Sigmoid colon (tissue), 7 donors: Measurements from ENCODE around the gene PSD4. TPM values are rescaled to one million over a fixed set of nuclear protein-coding genes. Genes with fewer than 3 reads are reported as not detected.

Source experiments
- DNase-seq: peaks from one replicate; pipeline ENCODE4 v3.0.0-alpha.2; 2019
- H3K27ac ChIP-seq, 4 donors: fragments of 200-600 bp; sonication (generic); one replicate each; pipeline ENCODE4 v1.5.1; 2016 to 2019; ENCODE audit warnings: mild to moderate bottlenecking in 1 of 4
- H3K27me3 ChIP-seq, 3 donors: fragments of 200-600 bp; sonication (generic); one replicate each; pipeline ENCODE4 v1.5.1; 2019; ENCODE audit warnings: mild to moderate bottlenecking in 1 of 3
- H3K36me3 ChIP-seq, 4 donors: fragments of 200-600 bp; sonication (generic); one replicate each; pipeline ENCODE4 v1.5.1; 2016 to 2019
- H3K4me1 ChIP-seq, 4 donors: fragments of 200-600 bp; sonication (generic); one replicate each; pipeline ENCODE4 v1.5.1; 2017 to 2019
- H3K4me3 ChIP-seq, 4 donors: fragments of 200-600 bp; sonication (generic); one replicate each; pipeline ENCODE4 v1.5.1; 2017 to 2019; ENCODE audit warnings: mild to moderate bottlenecking in 2 of 4, moderate library complexity in 1 of 4
- H3K9me3 ChIP-seq, 4 donors: fragments of 200-600 bp in 3 of 4; sonication (generic) in 3 of 4; one replicate each; pipeline versions ENCODE4 v1.5.1 to v1.6.1; 2013 to 2019
- CTCF ChIP-seq, 4 experiments: fragments of 450-650 bp in 3 of 4; fragments of 200-600 bp in 1 of 4; IDR thresholded peaks; one replicate each; pipeline ENCODE4 v1.5.1; 2016 to 2019; ENCODE audit warnings: antibody characterized with exemption in 4 of 4, mild to moderate bottlenecking in 3 of 4, moderate library complexity in 2 of 4
- EP300 ChIP-seq, 4 donors: sonication (generic); formaldehyde crosslinking; IDR thresholded peaks; one replicate each; pipeline ENCODE4 v1.6.1; 2017; ENCODE audit warnings: antibody characterized with exemption in 4 of 4
- POLR2A ChIP-seq, 2 donors: fragments of 450-650 bp; IDR thresholded peaks; one replicate each; pipeline ENCODE4 v1.6.1; 2016; ENCODE audit warnings: antibody characterized with exemption in 2 of 2, mild to moderate bottlenecking in 2 of 2, moderate library complexity in 2 of 2
- POLR2AphosphoS5 ChIP-seq, 4 donors: sonication (generic); formaldehyde crosslinking; IDR thresholded peaks; one replicate each; pipeline ENCODE4 v1.6.1; 2017; ENCODE audit warnings: antibody characterized with exemption in 4 of 4
- WGBS, 2 donors: extraction: QIAGEN DNeasy Blood & Tissue Kit; methylation state at CpG; one replicate each; pipeline ENCODE4 v1.1.7; 2013; 5-methylcytosine and 5-hydroxymethylcytosine counted together
- intact Hi-C: fragments of 100-400 bp; cut with DNase I; formaldehyde crosslinking; loops from one replicate; pipeline ENCODE4 v1.15.1; 2023
- polyA plus RNA-seq, 3 donors: library from polyadenylated mRNA; stranded (reverse); fragments of 200-250 nt; gene quantifications; one replicate each; pipeline ENCODE4 v1.2.3, GENCODE V29; 2013
- total RNA-seq, 4 donors: library from RNA; depleted of rRNA; stranded (reverse); fragments of >200 nt; gene quantifications; one replicate each; pipeline ENCODE4 v1.1.0, GENCODE V29; 2016
- donor health status: healthy with polysubstance abuse.
- donor health status: Bipolar disorder and iron deficiency.
- donor health status: healthy.

Gene PSD4
- total and polyA plus RNA-seq, 7 donors, result 1.4 to 51.6 (median 6.6) TPM

DNA sequence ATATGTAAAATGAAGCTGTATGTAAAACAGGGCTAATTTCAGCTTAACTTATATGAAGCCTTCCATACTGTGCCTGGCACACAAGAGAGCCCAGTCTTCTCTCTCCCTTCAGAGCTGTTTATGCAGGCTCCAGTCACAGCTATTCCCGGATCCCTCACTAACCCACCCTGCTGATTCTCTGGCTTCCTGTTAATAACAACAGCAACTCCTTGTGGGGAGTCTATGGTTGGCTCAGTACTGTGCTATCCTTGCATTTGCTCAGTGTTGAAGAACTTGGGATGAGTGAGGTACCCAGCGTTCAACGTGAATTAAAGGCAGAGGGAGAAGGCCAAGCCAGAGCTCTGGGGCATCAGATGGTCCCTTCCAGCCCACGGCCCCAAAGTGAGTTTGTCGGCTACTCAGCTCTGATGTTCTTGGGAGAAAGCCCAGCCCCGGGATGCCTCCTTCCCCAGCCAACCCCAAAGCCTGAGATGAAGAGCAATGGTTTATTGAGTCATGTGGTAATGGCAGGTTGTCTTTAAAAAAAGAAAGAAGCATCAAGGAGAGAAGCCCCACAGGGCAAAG is 43.2 kb downstream of the PSD4 start:
- no peak for TF ChIP-seq CTCF (IDR thresholded peaks at IDR 0.05)
- TF ChIP-seq EP300 (IDR thresholded peaks at IDR 0.05), result no peak
- no peak for TF ChIP-seq POLR2A (IDR thresholded peaks at IDR 0.05)
- no peak for TF ChIP-seq POLR2AphosphoS5 (IDR thresholded peaks at IDR 0.05)
- no peak overlapping the region for H3K4me3 ChIP-seq
- intact Hi-C loops, result no loop called here
- H3K27me3 ChIP-seq, result peaks cover 0 to 7% (median 0%) of the 10 kb centered on the region in 3 donors
- H3K27ac ChIP-seq, result peak overlapping the region; percentile 32 to 61 (median 45)
- 74 to 91% methylated on average over 6 of the region's 6 CpGs for WGBS, 2 donors
- no peaks in the 10 kb centered on the region for H3K36me3 ChIP-seq
- DNase-seq, result no peak
- no peaks in the 10 kb centered on the region for H3K9me3 ChIP-seq
- H3K4me1 ChIP-seq, result peaks cover 0 to 28% (median 10%) of the 10 kb centered on the region in 4 donors

DNA sequence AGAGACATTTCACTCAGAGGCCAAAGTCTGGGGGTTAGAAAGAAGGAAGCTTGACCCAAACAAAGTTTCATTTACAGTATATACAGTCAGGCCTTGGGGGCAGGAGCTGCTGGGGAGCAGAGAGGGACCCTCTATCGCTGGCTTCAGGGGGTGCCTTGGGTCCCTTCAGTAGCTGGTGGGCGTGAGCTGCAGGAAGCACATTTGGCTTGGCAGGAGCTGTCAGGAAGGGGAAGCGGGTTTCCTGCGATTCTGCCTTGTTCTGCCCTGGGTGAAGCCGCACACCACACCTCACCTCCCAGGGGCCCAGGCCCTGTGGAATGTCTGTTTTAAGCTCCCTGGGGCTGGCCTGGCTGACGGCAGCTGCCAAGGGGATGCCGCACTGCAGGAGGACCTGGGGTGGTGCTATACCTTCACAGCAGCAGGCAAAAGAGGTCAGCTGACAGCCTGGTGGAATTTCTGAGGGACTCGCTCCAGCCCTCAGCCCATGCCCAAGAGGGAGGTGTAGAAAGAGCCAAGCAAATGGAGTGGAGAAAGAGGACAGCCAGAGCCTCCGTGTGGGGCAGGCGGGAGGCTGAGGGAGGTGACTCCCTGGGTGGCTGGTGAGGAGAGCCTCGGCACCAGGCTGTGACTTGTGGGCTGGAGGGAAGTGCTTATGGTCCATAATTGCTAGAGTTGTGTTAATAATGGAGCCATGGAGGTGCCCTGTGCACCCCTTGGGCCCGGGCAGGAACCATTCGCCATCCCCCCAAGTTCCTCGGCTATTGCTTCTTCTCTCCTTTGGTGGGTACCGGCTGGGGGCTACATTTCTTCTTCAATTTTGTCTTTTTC is 43.9 kb downstream of the PSD4 start:
- H3K27ac ChIP-seq, result peak overlapping the region; percentile 32 to 61 (median 45)
- H3K4me3 ChIP-seq, result no peak overlapping the region
- intact Hi-C loops, result no loop called here
- 60 to 84% methylated on average over 15 of the region's 15 CpGs for WGBS, 2 donors
- DNase-seq, result peak; percentile 52
- H3K27me3 ChIP-seq, result peaks cover 0 to under 1% (median 0%) of the 10 kb centered on the region in 3 donors
- TF ChIP-seq POLR2AphosphoS5 (IDR thresholded peaks at IDR 0.05), result no peak
- no peak for TF ChIP-seq EP300 (IDR thresholded peaks at IDR 0.05)
- no peak for TF ChIP-seq CTCF (IDR thresholded peaks at IDR 0.05)
- TF ChIP-seq POLR2A (IDR thresholded peaks at IDR 0.05), result no peak
- H3K4me1 ChIP-seq, result peaks cover 0 to 23% (median 5%) of the 10 kb centered on the region in 4 donors
- no peaks in the 10 kb centered on the region for H3K36me3 ChIP-seq
- no peaks in the 10 kb centered on the region for H3K9me3 ChIP-seq

- Histone ChIP-seq H3K9me3 (no peaks in the 10 kb centered on the region), H3K27ac (peak overlapping the region; percentile 32 to 61 (median 45)), H3K4me1 (peaks cover 0 to 21% (median 4%) of the 10 kb centered on the region in 4 donors), H3K36me3 (no peaks in the 10 kb centered on the region), H3K4me3 (no peak overlapping the region), H3K27me3 (no peaks in the 10 kb centered on the region)
- WGBS, 2 donors, result 17 to 57% methylated on average over 8 of the region's 8 CpGs
- TF ChIP-seq EP300 (IDR thresholded peaks at IDR 0.05) (no peak), POLR2AphosphoS5 (IDR thresholded peaks at IDR 0.05) (no peak), POLR2A (IDR thresholded peaks at IDR 0.05) (no peak), CTCF (IDR thresholded peaks at IDR 0.05) (no peak)
- intact Hi-C loops, result no loop called here
- DNase-seq, result peak; percentile 84
These were observed 44.7 kb downstream of the PSD4 start for GRCh38 chr2:113218283-113219091.

DNA sequence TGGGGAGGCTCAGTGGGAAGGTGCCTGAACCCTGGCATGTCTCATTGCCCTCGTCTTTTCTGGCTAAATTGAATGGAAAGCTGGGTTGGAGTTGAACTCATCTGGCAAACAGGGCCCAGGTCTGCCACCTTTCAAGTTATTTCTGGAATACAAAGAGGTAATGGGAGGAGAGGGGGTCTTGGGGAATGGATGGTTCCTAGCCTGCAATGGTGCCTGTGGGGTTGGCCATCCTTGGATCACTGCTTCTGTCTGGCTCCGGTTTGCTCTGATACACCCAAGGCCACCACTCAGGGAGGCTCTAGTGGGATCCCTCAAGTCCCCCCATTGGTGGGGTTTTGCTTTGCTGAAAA is 45.3 kb downstream of the PSD4 start:
- Histone ChIP-seq H3K4me1 (peaks cover 0 to 21% (median 4%) of the 10 kb centered on the region in 4 donors), H3K9me3 (no peaks in the 10 kb centered on the region), H3K4me3 (no peak overlapping the region), H3K27ac (peak overlapping the region in 3 of 4 donors; percentile 4 to 42 (median 32)), H3K27me3 (no peaks in the 10 kb centered on the region), H3K36me3 (no peaks in the 10 kb centered on the region)
- DNase-seq, result no peak
- TF ChIP-seq POLR2AphosphoS5 (IDR thresholded peaks at IDR 0.05), result no peak
- no peak for TF ChIP-seq CTCF (IDR thresholded peaks at IDR 0.05)
- no peak for TF ChIP-seq EP300 (IDR thresholded peaks at IDR 0.05)
- no peak for TF ChIP-seq POLR2A (IDR thresholded peaks at IDR 0.05)
- 86 to 94% methylated on average over 2 of the region's 2 CpGs for WGBS, 2 donors
- intact Hi-C loops, result no loop called here
